HG02642 (cell line): ENCODE results near the gene PNPLA7.
"Not testable (repeated sequence)": the region's sequence is repeated elsewhere in the genome, so short reads cannot be mapped to it uniquely, and the experiment has no call there.

Experiments used
- ATAC-seq: cut with Tn5 transposase; IDR thresholded peaks from one replicate; pipeline ENCODE4 v1.9.1; 2021; ENCODE audit warnings: mild to moderate bottlenecking; ENCODE audit not compliant: unreplicated experiment, poor library complexity

The PNPLA7 gene

DNA sequence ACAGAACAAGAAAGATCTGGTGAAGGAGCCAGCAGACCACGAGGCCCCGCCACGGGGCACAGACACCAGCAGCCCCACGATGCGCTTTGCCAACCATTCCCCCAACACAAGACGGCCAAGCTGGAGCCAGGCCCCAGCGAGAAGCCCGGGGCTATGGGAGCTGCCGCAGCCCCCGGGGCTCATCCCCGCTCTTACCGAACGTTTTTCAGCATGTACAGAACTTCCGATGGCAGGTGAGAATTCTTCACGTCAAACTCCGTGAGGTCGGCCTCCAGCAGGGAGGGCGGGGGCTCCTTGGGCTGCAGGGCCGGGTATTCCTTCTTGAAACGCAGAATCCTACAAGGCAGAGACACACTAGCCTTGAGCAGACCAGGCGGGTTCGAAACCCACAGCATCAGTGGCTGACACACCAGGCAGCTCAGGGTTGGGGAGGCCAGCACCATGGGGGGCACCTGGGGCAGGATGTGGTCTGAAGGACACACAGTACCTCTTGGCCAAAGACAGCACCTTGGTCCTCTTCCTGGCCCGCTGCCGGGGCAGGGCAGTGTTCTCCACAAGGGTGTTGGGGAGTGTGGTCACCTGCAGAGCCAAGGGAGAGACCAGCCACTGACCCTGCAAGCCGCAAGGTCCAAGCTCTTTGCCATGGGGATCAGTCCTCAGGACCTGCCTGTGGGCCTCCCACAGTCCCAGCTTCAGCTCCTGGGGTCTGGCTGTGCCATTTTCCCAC is 6.8 kb downstream of the PNPLA7 start:
- no peak for ATAC-seq

DNA sequence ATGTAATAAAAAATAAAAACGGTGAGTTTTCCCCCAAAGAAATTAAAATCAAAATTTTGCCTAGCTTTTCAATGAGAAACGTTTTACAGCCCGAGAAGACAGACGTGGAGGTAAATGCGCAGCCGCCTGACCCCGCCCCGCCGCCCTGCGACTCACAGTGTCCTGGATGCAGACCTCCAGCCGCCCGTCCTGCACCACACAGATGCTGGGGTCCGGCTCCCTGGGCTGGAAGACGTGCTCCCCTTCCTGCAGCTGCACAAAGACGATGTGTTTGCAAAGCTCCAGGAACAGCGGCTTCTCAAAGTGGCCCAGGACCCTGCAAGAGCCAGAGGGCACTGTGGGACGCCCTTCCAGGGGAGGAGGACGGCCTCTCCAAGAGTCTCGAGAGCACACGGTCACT is 7.7 kb downstream of the PNPLA7 start:
- ATAC-seq = no peak

- no peak for ATAC-seq
Observed at GRCh38 chr9:137540536-137540935, 9.7 kb downstream of the PNPLA7 start.

DNA sequence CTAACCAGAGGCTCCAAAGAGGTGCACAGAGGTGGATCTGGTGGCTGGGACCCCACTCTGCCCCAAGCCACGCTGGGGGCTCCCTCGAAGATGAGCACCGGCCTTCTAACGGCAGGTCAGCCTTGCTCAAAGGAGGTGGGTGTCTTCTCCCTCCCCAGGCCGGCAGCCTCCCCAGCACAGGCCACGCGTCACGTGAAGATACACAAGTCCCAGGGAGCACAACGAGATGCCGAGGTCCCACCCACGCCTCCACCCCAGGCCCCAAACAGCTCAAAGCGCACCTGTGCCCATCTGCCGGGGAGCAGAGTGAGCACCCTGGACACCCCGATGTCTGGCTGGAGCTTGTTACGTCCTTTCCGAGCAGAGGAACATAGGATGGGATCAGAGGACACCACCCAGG is 12.1 kb downstream of the PNPLA7 start:
- ATAC-seq = no peak

- not testable (repeated sequence) for ATAC-seq
Observed at GRCh38 chr9:137536594-137537131, 13.5 kb downstream of the PNPLA7 start.

- ATAC-seq = no peak
Observed at GRCh38 chr9:137535120-137535428, 15.1 kb downstream of the PNPLA7 start.

DNA sequence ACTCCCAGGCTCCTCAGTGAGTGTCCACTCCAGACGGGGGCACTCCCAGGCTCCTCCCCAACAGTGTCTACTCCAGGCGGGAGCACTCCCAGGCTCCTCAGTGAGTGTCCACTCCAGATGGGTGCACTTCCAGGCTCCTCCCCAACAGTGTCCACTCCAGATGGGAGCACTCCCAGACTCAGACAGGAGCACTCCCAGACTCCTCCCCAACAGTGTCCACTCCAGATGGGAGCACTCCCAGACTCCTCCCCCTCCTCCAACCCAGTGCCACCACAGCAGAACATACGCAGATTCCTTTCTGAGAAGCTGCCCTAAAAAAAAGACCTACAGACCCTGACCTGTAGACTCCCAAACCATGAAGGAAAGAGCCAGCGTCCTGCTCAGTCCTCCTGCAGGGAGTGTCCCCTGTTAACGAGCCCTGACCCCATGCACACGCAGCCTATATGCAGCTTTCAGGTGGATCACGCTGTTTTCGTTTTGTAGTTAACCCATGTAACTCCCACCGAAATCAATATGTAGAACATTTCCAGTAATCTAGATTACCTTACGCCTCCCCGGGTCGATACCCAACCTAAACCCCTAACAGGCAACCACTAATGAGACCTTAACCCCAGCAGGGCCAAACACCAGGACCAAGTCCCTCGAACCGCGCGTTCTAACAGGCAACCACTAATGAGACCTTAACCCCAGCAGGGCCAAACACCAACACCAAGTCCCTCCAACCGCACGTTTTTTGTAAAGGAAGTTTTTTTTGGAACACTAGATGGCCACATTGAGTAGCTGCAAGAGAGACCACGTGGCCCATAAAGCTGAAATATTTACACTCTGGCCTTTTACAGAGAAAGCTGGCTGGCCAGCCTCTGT is 15.7 kb downstream of the PNPLA7 start:
- ATAC-seq = no peak

DNA sequence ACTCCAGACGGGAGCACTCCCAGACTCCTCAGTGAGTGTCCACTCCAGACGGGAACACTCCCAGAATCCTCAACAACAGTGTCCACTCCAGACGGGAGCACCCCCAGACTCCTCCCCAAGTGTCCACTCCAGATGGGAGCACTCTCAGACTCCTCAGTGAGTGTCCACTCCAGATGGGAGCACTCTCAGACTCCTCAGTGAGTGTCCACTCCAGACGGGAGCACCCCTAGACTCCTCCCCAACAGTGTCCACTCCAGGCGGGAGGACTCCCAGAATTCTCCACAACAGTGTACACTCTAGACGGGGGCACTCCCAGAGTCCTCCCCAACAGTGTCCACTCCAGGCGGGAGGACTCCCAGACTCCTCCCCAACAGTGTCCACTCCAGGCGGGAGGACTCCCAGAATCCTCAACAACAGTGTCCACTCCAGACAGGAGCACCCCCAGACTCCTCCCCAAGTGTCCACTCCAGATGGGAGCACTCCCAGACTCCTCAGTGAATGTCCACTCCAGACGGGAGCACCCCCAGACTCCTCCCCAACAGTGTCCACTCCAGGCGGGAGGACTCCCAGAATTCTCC is 17.2 kb downstream of the PNPLA7 start:
- ATAC-seq = not testable (repeated sequence)

GRCh38 chr9:137531099-137531765 is 19.0 kb downstream of the PNPLA7 start:
- ATAC-seq = no peak

DNA sequence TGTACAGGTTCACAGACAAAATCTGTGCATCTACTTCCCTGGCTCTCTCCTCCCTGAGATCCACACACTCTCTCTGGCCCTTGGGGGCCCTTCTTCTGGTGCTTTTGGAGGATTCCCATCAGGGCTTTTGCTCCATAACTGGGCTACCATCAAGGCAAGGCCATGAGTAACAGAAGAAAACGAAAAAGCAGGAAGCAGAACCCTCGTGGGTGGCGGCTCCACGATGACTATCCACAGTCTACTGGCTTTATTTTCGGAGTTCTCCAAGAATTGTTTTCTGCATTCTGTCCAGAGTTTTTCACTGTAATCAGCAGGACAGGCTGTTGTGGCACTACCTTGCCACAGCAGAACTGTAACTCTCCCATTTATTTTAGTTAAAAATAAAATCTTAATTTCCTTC is 19.9 kb downstream of the PNPLA7 start:
- no peak for ATAC-seq

- ATAC-seq = no peak
Observed at GRCh38 chr9:137524981-137525317, 25.3 kb downstream of the PNPLA7 start.

DNA sequence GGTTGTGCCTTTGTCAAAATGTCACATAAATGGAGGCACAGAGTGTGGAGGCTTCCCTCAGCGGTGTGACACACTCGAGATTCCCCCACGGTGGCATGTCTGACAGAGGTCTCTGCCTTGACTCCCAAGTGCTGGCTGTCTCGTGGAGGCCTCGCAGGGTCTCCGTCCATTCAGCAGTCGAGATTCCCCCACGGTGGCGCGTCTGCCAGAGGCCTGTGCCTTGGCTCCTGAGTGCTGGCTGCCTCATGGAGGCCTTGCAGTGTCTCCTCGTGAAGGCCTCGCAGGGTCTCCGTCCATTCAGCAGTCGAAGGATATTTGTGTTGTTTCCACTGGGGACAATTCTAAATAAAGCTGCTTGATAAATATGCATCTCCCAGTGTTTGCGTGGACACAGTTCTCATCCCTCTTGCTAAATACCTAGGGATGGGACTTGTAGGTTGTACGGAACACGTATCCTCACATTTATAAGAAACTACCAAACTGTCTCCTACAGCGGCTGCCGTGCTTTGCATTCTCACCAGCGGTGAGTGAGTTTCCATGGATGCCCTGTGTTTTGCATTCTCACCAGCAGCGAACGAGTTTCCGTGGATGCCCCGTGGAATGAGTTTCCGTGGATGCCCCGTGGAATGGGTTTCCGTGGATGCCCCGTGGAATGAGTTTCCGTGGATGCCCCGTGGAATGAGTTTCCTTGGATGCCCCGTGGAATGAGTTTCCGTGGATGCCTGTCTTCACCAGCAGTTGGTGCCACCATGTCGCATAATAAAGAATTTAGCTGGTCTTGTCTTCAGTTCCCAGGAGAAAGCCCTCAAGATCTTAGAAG is 25.8 kb downstream of the PNPLA7 start:
- no peak for ATAC-seq

DNA sequence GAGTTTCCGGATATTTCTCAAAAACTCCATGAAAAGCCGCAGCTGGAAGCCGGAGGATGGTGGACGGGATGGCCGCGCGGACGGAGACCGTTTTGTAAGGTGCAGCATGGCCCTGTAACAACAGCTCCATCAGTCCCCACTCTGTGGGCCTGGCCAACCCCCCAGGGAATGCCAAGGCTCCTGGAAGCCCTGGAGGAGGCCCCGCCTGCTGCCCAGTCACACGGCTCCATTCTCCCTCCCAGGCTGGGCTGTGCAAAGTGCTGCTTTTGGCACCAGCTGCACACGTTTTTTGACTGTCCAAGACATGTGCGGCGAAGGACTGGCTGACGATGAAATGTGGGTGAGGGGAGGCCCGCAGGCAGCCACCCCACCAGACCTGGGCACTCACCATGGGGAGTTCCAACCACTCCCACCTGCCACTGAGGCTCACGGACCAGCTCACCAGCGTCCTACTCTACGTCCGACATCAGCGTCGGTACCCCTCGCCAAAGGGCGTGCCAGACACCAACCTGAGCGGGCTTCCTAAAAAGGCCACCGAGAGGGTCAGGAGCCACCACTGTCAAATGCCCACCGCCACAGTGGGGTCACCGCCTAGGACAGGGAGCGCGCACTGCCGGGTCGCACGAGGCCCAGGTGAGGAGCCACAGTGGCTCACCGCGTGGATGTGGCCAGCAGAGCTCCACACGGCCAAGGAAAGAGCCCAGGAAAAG is 27.3 kb downstream of the PNPLA7 start:
- ATAC-seq = no peak

- ATAC-seq = no peak
Observed at GRCh38 chr9:137521405-137521985, 28.7 kb downstream of the PNPLA7 start.

DNA sequence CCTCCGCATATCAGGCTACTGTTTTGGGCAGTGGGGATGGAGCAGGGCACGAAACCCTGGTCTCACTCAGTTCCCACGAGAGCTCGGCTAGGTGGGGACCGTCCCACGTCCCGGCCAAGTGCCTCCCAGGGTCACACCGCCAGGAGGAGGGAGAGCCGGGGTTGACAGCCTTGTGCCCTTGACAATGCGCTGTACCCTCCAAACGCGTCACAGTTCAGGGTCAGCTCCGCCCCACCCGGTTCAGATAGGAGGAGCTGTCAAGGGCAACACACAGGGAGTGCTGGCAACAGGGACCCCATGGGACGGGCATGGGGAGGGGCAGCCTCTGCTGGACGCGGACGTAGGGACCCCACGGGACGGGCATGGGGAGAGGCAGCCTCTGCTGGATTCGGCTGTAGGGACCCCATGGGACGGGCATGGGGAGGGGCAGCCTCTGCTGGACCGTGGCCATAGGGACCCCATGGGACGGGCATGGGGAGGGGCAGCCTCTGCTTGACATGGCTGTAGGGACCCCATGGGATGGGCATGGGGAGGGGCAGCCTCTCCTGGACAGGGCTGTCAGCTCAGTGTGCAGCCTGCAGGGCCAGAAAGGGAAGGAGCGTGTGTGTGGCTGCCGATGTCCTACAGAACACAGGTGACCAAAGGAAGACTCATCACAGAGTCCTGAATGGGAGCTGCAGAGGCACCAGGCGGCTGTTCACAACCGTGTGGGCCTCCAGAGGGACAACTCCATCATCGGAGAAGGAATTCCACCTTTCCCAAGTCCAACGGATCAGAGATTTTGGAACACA is 29.4 kb downstream of the PNPLA7 start:
- no peak for ATAC-seq

- no peak for ATAC-seq
Observed at GRCh38 chr9:137519553-137519952, 30.6 kb downstream of the PNPLA7 start.

DNA sequence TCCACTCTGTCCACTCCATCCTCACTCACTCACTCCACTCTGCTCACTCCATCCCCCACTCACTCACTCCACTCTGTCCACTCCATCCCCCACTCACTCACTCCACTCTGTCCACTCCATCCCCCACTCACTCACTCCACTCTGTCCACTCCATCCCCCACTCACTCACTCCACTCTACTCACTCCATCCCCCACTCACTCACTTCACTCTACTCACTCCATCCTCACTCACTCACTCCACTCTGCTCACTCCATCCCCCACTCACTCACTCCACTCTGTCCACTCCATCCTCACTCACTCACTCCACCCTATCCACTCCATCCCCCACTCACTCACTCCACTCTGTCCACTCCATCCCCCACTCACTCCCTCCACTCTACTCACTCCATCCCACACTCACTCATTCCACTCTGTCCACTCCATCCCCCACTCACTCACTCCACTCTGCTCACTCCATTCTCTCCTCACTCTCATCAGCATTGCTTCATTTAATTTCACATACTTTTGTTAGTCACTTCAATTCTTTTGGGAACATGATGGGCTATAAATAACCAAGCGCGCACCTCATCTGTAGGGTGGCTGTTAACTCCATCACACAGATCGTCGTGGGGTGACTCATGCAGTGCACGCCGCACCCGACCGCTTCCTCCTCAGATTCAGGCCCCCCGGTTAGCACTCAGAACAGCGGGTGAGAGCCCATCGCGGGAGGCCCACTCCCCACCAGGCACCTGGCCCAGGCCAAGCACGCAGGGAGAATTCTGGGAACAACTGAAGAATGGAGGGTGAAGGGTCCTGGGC is 31.3 kb downstream of the PNPLA7 start:
- ATAC-seq = not testable (repeated sequence)
